HG03196 (cell line): ENCODE results near the gene GAL3ST3.
"Not testable (repeated sequence)": the region's sequence is repeated elsewhere in the genome, so short reads cannot be mapped to it uniquely, and the experiment has no call there.

Experiments
- ATAC-seq: cut with Tn5 transposase; IDR thresholded peaks from one replicate; pipeline ENCODE4 v1.9.1; 2021; ENCODE audit not compliant: unreplicated experiment

GAL3ST3 gene

GRCh38 chr11:66048547-66049323, at the start of gene GAL3ST3:
Gene GAL3ST3, minus strand, starts transcription at chr11:66049161. Its CDS starts 3,746 bp downstream, at chr11:66045415.
- no peak for ATAC-seq

GRCh38 chr11:66092125-66092524, 43.2 kb upstream of the GAL3ST3 start:
- ATAC-seq = not testable (repeated sequence)

- no peak for ATAC-seq
Observed at GRCh38 chr11:66090288-66090687, 41.3 kb upstream of the GAL3ST3 start.

GRCh38 chr11:66089067-66089466, 40.1 kb upstream of the GAL3ST3 start:
- ATAC-seq = no peak

- no peak for ATAC-seq
Observed at GRCh38 chr11:66087148-66087908, 38.4 kb upstream of the GAL3ST3 start.

- no peak for ATAC-seq
Observed at GRCh38 chr11:66084821-66085475, 36.0 kb upstream of the GAL3ST3 start.

GRCh38 chr11:66083767-66084166, 34.8 kb upstream of the GAL3ST3 start:
- ATAC-seq = no peak

- no peak for ATAC-seq
Observed at GRCh38 chr11:66082946-66083698, 34.2 kb upstream of the GAL3ST3 start.

GRCh38 chr11:66081505-66081904, 32.5 kb upstream of the GAL3ST3 start:
- ATAC-seq = peak; percentile 61

- ATAC-seq = no peak
Observed at GRCh38 chr11:66080055-66080817, 31.3 kb upstream of the GAL3ST3 start.

GRCh38 chr11:66078949-66079348, 30.0 kb upstream of the GAL3ST3 start:
- ATAC-seq = not testable (repeated sequence)

GRCh38 chr11:66077927-66078326, 29.0 kb upstream of the GAL3ST3 start:
- no peak for ATAC-seq

- ATAC-seq = no peak
Observed at GRCh38 chr11:66076561-66076960, 27.6 kb upstream of the GAL3ST3 start.

GRCh38 chr11:66075273-66075672, 26.3 kb upstream of the GAL3ST3 start:
- ATAC-seq = no peak

GRCh38 chr11:66073669-66074068, 24.7 kb upstream of the GAL3ST3 start:
- ATAC-seq = no peak

GRCh38 chr11:66072518-66072917, 23.6 kb upstream of the GAL3ST3 start:
- ATAC-seq = no peak

- ATAC-seq = no peak
Observed at GRCh38 chr11:66072081-66072480, 23.1 kb upstream of the GAL3ST3 start.

- no peak for ATAC-seq
Observed at GRCh38 chr11:66071381-66071801, 22.4 kb upstream of the GAL3ST3 start.

- ATAC-seq = peak; percentile 8
Observed at GRCh38 chr11:66070604-66071380, 21.8 kb upstream of the GAL3ST3 start.
